Liver (tissue), 3 donors: Measurements from ENCODE around the gene DSPP.

Experiments used
- CTCF ChIP-seq: fragments of 150-350 bp; IDR thresholded peaks from 2 replicates; pipeline ENCODE4 v1.5.1; 2017; ENCODE audit warnings: improper control_type of control experiment, low read depth, low read length; ENCODE audit not compliant: missing input control
- EGR1 ChIP-seq, 2 donors: IDR thresholded peaks; 2 replicates each; pipeline ENCODE4 v1.6.1; 2016 to 2018; ENCODE audit warnings: antibody characterized with exemption in 2 of 2, low read depth in 2 of 2
- FOXA1 ChIP-seq: IDR thresholded peaks from 2 replicates; pipeline ENCODE4 v1.6.1; 2016; ENCODE audit warnings: antibody characterized with exemption
- GABPA ChIP-seq, 2 donors: IDR thresholded peaks in 1 of 2; conservative IDR thresholded peaks in 1 of 2; 2 replicates each; pipeline ENCODE4 v1.6.1; 2016; ENCODE audit warnings: antibody characterized with exemption in 2 of 2, mild to moderate bottlenecking in 1 of 2, moderate library complexity in 1 of 2
- MAX ChIP-seq: IDR thresholded peaks from 2 replicates; pipeline ENCODE4 v1.6.1; 2016; ENCODE audit warnings: antibody characterized with exemption
- RAD21 ChIP-seq, 2 donors: IDR thresholded peaks; 2 replicates each; pipeline ENCODE4 v1.6.1; 2016; ENCODE audit warnings: antibody characterized with exemption in 2 of 2, mild to moderate bottlenecking in 2 of 2
- TAF1 ChIP-seq: conservative IDR thresholded peaks from 2 replicates; pipeline ENCODE4 v1.6.1; 2016; ENCODE audit warnings: antibody characterized with exemption, mild to moderate bottlenecking
- YY1 ChIP-seq: IDR thresholded peaks from 2 replicates; pipeline ENCODE4 v1.6.1; 2016; ENCODE audit warnings: antibody characterized with exemption, mild to moderate bottlenecking
- TF ChIP-seq, protein P1 (sequence below): IDR thresholded peaks from 2 replicates; pipeline ENCODE4 v1.6.1; 2016; ENCODE audit warnings: antibody characterized with exemption, mild to moderate bottlenecking
- donor health status: healthy.
- donor health status: healthy.

DNA sequence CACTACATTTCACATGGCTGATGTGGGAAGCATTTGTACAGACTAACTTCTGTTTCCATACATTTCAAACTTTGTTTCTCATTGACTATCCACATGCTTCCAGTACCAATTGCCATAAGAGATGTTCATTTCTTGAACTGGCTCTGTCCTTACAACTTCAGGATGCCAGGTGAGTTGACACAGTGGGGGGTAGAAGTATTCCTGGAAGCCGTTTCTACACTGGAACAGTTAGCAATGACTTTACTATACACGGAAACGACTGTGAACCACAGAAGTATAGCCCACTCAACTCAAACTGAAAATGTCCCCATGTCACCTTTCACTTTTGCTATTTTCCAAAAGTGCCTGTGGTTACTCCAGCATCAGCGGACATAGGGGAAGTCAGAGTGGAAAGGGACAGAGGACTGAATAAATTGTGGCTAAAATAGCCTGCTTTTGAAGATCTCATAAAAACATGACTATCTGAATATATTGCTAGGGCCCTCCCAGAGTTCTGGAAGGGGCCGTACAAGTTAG lies 38.0 kb upstream of the DSPP start:
- TF ChIP-seq CTCF (no peak), YY1 (no peak), GABPA (IDR thresholded peaks at IDR 0.05 in 1 of 2, conservative IDR thresholded peaks at IDR 0.05 in 1 of 2) (no peak), EGR1 (IDR thresholded peaks at IDR 0.05; ENCODE audit: low read depth in 2 of 2) (no peak), MAX (no peak), RAD21 (IDR thresholded peaks at IDR 0.05) (no peak), FOXA1 (no peak), TAF1 (no peak)
- TF ChIP-seq, protein P1, sequence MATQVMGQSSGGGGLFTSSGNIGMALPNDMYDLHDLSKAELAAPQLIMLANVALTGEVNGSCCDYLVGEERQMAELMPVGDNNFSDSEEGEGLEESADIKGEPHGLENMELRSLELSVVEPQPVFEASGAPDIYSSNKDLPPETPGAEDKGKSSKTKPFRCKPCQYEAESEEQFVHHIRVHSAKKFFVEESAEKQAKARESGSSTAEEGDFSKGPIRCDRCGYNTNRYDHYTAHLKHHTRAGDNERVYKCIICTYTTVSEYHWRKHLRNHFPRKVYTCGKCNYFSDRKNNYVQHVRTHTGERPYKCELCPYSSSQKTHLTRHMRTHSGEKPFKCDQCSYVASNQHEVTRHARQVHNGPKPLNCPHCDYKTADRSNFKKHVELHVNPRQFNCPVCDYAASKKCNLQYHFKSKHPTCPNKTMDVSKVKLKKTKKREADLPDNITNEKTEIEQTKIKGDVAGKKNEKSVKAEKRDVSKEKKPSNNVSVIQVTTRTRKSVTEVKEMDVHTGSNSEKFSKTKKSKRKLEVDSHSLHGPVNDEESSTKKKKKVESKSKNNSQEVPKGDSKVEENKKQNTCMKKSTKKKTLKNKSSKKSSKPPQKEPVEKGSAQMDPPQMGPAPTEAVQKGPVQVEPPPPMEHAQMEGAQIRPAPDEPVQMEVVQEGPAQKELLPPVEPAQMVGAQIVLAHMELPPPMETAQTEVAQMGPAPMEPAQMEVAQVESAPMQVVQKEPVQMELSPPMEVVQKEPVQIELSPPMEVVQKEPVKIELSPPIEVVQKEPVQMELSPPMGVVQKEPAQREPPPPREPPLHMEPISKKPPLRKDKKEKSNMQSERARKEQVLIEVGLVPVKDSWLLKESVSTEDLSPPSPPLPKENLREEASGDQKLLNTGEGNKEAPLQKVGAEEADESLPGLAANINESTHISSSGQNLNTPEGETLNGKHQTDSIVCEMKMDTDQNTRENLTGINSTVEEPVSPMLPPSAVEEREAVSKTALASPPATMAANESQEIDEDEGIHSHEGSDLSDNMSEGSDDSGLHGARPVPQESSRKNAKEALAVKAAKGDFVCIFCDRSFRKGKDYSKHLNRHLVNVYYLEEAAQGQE, result no peak
